Adipocyte (in vitro differentiated cells): ENCODE results near the gene NSMCE1.
"Not testable (repeated sequence)": the region's sequence is repeated elsewhere in the genome, so short reads cannot be mapped to it uniquely, and the experiment has no call there.

Experiments
- DNase-seq: peaks from one replicate; pipeline ENCODE4 v3.0.0-alpha.2; 2015; ENCODE audit warnings: low read depth
- H3K27me3 ChIP-seq: replicated peaks from 2 replicates; pipeline ENCODE4 v1.7.0; 2013; ENCODE audit warnings: mild to moderate bottlenecking, low read length, moderate library complexity; ENCODE audit not compliant: control insufficient read depth, insufficient read depth
- H3K36me3 ChIP-seq: 2 replicates; pipeline ENCODE4 v1.7.0; 2013; ENCODE audit warnings: low read length, mild to moderate bottlenecking, moderate library complexity; ENCODE audit not compliant: control insufficient read depth, insufficient read depth, severe bottlenecking
- H3K4me1 ChIP-seq: 2 replicates; pipeline ENCODE4 v1.7.0; 2013; ENCODE audit warnings: mild to moderate bottlenecking, low read length, moderate library complexity; ENCODE audit not compliant: control insufficient read depth, insufficient read depth
- H3K4me3 ChIP-seq: 2 replicates; pipeline ENCODE4 v1.7.0; 2013; ENCODE audit warnings: mild to moderate bottlenecking, low read length, moderate library complexity
- H3K9ac ChIP-seq: 2 replicates; pipeline ENCODE4 v1.7.0; 2013; ENCODE audit warnings: mild to moderate bottlenecking, low read length, moderate library complexity
- H3K9me3 ChIP-seq: 2 replicates; pipeline ENCODE4 v1.7.0; 2013; ENCODE audit warnings: mild to moderate bottlenecking, low read length, moderate library complexity; ENCODE audit not compliant: control insufficient read depth

The NSMCE1 gene

DNA sequence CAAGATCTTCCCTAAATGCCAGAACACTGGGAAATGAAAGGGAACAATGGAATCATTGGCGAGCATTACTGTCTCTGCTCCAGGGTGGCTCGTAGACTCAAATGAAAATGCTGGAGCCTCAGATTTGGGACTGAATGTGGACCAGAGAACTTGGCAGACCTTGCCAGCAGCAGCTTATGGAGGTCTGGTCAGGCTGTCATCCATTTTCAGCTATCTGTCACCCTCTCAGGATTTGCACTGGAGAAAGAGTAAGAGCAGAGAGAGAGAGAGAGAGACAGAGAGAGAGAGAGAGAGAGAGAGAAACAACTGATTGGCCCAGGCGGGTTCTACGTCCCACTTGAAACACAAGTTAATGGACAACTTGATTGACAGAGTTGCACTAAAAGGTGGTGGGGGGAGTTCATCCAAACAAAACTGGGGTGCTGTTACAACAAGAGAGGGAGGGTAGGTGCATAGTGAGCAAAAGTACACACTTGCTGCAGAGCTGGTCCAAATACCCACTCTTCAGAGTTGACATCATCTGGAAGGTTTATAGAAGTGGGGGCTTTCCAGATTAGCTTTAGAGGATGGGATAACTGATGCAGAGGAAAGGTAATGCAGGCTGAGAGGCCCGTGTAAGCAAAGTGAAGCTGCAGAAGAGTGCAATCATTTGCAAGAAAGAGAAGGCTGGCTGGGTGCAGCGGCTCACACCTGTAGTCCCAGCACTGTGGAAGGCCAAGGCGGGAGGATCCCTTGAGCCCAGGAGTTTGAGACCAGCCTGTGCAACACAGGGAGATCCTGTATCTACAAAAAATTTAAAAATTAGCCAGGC is 16.5 kb upstream of the NSMCE1 start:
- no peak for DNase-seq
- H3K9ac ChIP-seq: no peak overlapping the region
- H3K27me3 ChIP-seq: no peaks in the 10 kb centered on the region
- H3K4me3 ChIP-seq: no peak overlapping the region
- no peaks in the 10 kb centered on the region for H3K36me3 ChIP-seq
- peaks cover 13% of the 10 kb centered on the region for H3K4me1 ChIP-seq
- no peaks in the 10 kb centered on the region for H3K9me3 ChIP-seq

DNA sequence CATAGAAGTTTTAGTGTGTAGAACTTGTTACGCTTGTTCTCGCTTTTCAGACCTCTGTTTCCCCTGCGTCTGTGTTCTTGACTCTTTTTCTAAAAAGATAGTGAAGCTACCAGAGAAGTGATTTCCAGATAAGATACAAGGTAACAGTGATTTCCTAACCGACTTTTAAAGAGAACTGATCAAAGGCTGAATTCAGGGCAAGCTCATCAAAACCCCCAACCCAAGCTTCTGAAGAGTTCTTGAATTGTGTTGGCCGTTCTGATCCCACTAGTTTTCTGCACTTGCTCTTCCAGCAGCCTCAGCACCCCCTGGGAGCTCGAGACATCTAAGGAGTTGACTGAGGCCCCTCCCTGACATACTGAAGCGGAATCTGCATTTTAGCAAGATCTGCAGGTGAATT is 12.7 kb upstream of the NSMCE1 start:
- Histone ChIP-seq H3K36me3 (no peaks in the 10 kb centered on the region), H3K9ac (no peak overlapping the region), H3K4me3 (no peak overlapping the region), H3K4me1 (peaks cover 4% of the 10 kb centered on the region), H3K27me3 (no peaks in the 10 kb centered on the region), H3K9me3 (no peaks in the 10 kb centered on the region)
- DNase-seq: no peak

DNA sequence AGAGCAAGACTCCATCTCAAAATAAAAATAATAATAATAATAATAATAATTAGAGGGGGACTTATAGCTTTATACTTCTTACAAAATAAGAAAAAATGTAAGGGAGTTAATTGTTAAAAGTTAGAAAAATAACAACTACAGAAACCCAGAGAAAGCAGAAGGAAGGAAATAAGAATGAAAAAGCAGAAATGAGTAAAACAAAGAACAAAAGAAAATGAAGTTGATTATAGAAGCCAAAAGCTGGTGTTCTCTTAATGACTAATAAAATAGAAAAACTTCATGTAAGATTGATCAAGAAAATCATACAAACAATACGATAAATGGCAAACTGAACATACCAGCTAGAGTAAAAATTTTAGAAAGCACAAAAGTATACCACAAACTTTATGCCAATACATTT is 6.8 kb upstream of the NSMCE1 start:
- Histone ChIP-seq H3K9ac (no peak overlapping the region), H3K27me3 (no peaks in the 10 kb centered on the region), H3K36me3 (no peaks in the 10 kb centered on the region), H3K9me3 (no peaks in the 10 kb centered on the region), H3K4me1 (peaks cover 9% of the 10 kb centered on the region), H3K4me3 (no peak overlapping the region)
- no peak for DNase-seq

DNA sequence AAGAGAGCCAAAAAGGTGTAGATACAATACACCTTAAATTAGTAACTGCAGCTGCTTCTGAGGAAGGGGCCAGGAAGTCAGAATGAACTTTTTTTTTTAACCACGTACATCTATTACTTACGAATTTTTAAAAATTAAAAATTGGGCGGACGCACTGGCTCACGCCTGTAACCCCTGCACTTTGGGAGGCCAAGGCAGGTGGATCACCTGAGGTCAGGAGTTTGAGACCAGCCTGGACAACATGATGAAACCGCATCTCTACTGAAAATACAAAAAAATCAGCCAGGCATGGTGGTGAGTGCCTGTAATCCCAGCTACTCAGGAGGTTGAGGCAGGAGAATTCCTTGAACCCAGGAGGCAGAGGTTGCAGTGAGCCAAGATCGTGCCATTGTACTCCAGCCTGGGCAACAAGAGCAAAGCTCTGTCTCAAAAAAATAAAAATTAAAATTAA is 5.9 kb upstream of the NSMCE1 start:
- DNase-seq, H3K27me3 ChIP-seq, H3K4me3 ChIP-seq, H3K9me3 ChIP-seq, H3K9ac ChIP-seq, H3K36me3 ChIP-seq: not testable (repeated sequence)
- H3K4me1 ChIP-seq: peaks cover 10% of the 10 kb centered on the region

DNA sequence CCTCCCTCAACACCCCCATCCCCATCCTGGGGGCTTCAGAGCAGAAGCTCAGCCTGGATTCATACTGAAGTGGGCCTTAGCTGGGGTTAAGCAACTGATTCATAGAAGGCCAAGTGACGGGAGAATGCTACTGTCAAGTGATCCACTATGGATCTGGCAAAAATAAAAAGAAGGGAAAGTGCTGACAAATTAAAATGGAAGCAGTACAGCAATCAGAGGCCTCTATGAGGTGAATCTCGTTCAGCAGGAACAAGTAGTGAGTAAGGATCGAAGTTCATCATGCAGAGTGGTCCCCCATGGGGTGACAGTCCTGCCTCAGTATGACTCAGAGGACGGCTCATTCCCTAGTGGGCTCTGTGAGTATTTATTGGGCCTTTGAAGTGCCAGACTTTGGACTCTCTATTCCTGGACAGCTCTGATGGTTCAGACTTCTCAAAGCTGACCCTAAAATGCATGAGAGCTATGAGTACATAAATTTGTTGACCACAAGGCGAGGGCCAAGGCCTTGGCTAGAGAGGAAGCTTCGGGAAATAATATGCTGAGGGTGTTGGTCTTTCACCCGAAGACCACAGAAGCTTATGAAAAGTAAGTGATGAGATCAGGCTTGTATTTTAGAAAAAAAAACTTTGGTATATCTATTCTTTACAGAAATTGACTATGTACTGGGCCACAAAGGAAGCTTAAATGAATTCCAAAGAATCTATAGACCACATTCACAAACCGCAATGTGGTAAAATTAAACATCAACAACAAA is 5.3 kb upstream of the NSMCE1 start:
- no peaks in the 10 kb centered on the region for H3K27me3 ChIP-seq
- H3K4me3 ChIP-seq: no peak overlapping the region
- no peak for DNase-seq

DNA sequence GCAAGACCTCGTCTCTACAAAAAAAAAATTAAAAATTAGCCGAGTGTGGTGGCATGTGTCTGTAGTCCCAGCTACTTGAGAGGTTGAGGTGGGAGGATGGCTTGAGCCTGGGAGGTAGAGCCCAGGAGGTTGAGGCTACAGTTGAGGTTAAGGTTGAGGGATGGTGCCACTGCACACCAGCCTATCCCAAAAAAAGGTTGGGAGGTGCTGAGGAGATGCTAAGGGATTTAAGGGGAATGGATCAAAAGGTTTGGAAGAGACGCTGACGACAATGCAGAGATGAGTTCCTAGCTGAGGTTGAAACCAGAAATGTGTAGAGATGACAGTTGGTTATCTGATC is 4.7 kb upstream of the NSMCE1 start:
- Histone ChIP-seq H3K4me1 (peaks cover 11% of the 10 kb centered on the region), H3K27me3 (no peaks in the 10 kb centered on the region), H3K4me3 (no peak overlapping the region), H3K9ac (no peak overlapping the region), H3K36me3 (no peaks in the 10 kb centered on the region), H3K9me3 (no peaks in the 10 kb centered on the region)
- DNase-seq: no peak

More for the DNA sequence above, 5.3 kb upstream of the NSMCE1 start:
- Histone ChIP-seq H3K4me1 (peaks cover 11% of the 10 kb centered on the region), H3K9ac (no peak overlapping the region), H3K9me3 (no peaks in the 10 kb centered on the region), H3K36me3 (no peaks in the 10 kb centered on the region)

DNA sequence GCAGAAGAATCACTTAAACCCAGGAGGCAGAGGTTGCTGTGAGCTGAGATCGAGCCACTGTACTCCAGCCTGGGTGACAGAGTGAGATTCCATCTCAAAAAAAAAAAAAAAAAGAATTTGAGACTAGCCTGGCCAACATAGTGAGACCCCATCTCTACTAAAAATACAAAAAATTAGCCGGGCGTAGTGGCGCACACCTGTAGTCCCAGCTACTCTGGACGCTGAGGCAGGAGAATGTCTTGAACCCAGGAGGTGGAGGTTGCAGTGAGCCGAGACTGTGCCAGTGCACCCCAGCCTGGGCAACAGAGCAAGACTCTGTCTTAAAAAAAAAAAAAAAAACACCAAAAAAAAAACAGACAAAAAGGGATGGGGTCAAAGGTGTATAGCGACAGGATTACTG is 4.1 kb upstream of the NSMCE1 start:
- DNase-seq, H3K9me3 ChIP-seq, H3K4me3 ChIP-seq, H3K36me3 ChIP-seq, H3K9ac ChIP-seq, H3K27me3 ChIP-seq: not testable (repeated sequence)
- peaks cover 11% of the 10 kb centered on the region for H3K4me1 ChIP-seq

DNA sequence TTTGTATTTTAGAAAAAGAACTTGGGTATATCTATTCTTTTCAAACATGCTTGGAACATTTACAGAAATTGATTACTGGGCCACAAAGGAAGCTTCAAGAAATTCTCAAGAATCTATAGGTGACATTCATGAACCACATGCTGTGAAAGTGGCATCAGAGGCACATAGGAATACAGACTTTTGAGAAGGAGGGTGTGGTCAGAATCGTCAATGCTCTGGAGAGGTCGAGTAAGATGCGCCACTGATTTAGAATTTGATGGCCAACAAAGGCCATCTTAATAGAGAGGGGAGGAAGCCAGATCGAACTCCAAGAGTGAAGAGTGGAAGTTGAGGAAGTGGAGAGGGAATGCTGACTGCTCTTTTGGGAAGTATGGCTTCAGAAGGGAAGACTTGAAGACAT is 3.5 kb upstream of the NSMCE1 start:
- DNase-seq: no peak
- H3K9me3 ChIP-seq: no peaks in the 10 kb centered on the region

DNA sequence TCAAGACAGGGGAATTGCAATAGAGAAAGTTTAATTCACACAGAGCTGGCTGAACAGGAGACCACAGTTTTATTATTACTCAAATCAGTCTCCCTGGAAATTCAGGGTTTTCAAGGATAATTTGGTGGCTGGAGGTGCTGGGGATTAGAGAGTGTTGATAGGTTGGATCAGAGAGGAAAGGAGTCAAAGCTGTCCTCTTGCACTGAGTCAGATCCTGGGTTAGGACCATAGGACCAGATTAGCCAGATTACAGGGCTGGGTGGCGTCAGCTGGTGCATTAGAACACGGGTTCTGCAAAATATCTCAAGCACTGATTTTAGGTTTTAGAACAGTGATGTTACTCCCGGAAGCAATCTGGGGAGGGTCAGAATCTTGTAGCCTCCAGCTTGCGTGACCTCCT is 1.8 kb upstream of the NSMCE1 start:
- DNase-seq: no peak
- no peaks in the 10 kb centered on the region for H3K9me3 ChIP-seq
- H3K36me3 ChIP-seq: no peaks in the 10 kb centered on the region
- H3K27me3 ChIP-seq: no peaks in the 10 kb centered on the region
- no peak overlapping the region for H3K4me3 ChIP-seq
- H3K4me1 ChIP-seq: peaks cover 11% of the 10 kb centered on the region
- no peak overlapping the region for H3K9ac ChIP-seq

More for the DNA sequence above, 3.5 kb upstream of the NSMCE1 start:
- no peaks in the 10 kb centered on the region for H3K36me3 ChIP-seq
- H3K4me3 ChIP-seq: no peak overlapping the region
- H3K27me3 ChIP-seq: no peaks in the 10 kb centered on the region
- H3K4me1 ChIP-seq: peaks cover 11% of the 10 kb centered on the region
- no peak overlapping the region for H3K9ac ChIP-seq

DNA sequence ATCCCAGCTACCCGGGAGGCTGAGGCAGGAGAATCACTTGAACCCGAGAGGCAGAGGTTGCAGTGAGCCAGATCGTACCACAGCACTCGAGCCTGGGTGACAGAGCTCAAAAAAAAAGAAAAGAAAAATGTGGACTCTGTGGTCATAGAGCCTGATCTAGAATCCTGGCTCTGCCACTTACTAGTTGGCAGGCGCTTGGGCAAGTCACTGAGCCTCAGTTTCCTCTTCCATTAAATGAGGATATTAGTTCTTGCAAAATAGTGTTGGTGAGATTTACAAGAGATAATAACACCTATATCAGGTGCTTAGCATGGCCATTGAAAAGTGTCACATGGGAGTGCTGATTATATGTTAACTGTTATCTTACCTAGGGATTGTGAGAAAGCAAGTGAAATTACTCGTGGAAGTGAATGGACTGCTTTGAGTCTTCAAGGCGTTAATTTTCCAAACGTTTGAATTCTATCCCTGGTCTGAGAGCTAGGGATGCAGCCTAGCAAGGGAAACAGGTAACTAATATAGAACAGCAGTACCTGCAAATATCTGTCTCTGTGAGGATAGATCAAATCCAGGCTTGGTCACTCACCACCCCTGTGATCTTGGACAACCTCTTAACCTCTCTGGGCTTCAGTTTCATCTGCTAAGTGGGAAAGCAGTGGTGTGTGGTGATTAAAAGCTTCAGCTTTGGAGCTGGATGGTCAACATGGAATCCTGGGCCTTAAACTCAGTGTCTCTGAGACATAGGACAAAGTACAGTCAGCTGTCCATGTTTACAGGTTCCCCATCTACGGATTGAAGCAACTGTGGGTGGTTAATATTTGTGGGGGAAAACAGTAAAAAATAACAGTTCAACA is 953 bp upstream of the NSMCE1 start:
- no peak for DNase-seq
- H3K9ac ChIP-seq: peak overlapping the region; percentile 84
- H3K9me3 ChIP-seq: no peaks in the 10 kb centered on the region
- peak overlapping the region; percentile 84 for H3K4me3 ChIP-seq
- no peaks in the 10 kb centered on the region for H3K36me3 ChIP-seq
- H3K4me1 ChIP-seq: peaks cover 15% of the 10 kb centered on the region
- no peaks in the 10 kb centered on the region for H3K27me3 ChIP-seq
